HG03460 (cell line): ENCODE results near the gene TRAPPC1.

ENCODE experiments used
- ATAC-seq: cut with Tn5 transposase; IDR thresholded peaks from one replicate; pipeline ENCODE4 v1.9.1; 2021; ENCODE audit not compliant: unreplicated experiment

TRAPPC1 gene

GRCh38 chr17:7881276-7882054, 50.3 kb downstream of the TRAPPC1 start:
- no peak for ATAC-seq
